NCI-H526 (cell line): ENCODE measurements around the gene ZFAND2A.

Experiments used
- DNase-seq, 2 experiments: peaks; one replicate each; lab custom pipeline; 2025; lab: John Stamatoyannopoulos, UW

ZFAND2A gene

DNA sequence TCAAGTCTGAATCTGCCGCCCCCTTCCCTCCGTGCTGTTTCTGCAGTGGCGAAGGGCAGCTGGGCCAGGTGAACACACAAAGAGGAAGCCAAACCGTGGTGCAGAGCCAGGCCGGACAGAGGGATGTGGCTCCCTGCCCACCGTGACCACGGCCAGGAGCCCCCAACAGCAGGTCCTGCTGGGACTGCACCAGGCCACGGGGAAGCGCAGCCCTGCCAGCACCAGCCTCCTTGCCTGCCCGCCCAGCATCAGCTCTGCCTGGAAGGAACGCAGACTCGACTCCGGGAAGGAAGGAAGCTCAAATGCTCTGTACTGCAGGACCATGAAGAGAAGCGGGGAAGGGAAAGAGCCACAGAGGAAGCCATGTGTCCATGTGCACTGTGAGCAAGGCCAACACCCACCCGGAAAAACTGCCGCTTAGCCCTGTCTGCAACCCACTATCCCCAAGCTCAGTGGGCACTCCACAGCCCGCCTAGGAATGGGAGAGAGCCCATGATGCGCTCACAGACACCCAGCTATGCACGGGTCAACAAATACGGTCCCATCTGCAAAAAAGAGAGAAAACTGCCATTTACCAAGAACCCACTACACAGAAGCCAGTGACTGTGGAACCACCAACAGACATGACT lies 53.1 kb downstream of the ZFAND2A start:
- no peak for DNase-seq

DNA sequence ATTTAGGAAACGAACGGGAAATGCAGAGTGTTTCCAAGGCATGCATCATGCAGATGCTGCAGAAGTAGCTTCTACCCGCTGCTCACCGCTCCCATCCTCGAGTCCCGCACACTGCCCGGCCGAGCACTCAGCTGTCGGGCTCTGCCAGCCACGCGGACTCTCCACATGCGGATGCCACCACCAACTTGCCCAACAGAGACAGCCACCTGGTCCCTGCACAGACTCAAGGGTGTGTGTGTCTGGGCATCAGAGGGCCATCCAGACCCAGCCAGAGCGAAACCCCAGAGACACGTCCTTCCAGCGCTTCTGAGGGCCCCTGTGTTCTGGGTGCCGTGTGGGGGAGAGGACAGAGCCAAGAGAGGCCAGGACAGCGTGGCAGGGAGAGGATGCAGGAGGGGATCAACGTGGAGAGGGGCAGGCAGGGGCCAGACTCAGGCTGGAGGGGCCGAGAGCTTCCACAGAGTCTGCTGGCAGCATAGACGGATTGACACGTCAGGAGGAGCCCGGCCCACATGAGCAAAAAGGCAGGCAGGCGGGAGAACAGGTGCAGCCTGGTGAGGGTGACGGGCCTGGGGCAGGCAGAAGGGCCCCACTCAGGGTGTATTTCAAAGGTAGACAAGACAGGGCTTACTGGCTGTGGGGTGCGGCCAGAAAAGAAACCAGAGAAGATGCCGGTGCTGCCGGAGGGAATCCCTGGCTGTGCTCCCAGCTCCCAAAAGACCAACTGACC lies 53.8 kb downstream of the ZFAND2A start:
- DNase-seq, result no peak

DNA sequence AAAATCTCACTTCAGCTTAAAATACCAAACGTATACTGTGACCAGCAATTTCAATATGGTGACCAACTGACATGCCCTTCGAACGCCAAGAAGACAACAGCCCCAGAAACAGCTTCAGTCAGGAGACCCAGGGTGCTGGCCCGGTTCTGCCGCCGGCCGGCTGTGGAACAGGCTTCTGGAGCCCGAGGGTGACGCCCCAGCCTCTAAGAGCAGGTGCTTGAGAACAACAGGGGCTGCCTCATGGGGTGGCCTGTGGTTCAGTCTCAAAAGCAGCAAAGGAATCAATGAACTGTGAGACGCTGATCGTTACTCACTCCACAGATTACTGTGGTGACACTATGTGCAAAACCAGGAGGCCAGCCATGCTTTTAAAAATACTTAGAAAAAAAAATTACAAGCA lies 54.8 kb downstream of the ZFAND2A start:
- DNase-seq, result no peak

DNA sequence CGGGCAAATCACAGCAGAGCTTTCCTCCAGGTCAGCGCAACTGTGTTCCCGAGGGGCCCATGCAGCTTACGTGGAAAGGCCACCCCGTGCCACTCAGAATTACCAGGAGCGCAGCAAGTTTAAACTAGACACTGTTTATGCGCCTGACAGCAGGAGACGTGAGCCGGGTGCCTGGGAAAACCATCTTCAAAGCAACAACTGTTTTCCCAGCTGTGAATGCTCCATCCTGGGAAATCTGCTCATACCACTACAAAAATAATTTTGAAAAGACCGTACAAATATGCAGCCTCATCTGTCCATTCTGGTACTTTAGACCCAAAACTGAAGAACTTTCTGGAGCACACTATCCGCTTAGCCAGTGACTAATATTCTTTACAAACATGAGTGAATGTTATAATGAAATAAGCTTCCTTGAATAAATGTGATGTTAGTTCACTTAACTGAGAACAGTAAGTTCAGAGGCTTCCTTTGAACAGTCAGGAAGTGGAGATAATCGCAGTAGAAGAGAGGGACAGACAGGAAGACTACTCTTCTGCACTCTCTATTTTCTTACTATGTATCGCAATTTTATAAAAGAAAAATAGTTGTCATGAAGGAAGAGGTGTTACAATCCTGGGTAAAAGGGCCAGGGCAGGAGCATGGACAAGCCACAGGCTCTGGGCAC lies 55.3 kb downstream of the ZFAND2A start:
- DNase-seq, result no peak

DNA sequence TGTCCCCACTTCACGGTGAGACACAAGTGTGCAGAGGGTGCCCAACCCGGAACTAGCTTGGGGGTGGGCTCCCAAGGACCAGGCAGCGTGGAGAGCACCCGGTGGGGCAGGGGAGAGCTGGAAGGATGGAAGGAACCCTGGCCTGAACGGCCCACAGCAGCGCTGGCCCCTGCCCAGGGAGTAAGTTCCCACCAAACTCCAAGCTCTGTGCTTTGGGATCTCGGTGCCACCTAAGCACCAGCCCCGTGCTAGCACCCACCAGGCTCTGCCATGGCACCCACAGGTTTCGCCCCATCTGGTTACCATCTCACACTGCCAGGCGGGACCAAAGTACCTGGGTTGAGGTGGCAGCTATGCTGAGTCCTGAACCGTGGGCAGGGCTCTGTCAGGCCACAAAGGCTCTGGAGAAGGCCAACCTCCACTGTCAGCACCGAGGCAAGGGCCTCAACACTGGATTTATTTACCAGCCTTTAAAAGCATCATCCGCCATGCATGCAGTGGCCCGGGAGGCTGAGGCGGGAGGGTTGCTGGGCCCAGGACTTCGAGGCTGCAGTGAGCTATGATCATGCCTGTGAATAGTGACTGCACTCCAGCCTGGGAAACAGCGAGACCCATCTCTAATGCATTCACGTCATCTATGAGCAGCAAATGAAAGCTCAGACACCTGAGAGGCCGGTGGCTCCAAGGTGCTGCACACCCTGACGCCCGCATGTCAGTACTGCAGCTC lies 56.0 kb downstream of the ZFAND2A start:
- DNase-seq, result no peak

DNA sequence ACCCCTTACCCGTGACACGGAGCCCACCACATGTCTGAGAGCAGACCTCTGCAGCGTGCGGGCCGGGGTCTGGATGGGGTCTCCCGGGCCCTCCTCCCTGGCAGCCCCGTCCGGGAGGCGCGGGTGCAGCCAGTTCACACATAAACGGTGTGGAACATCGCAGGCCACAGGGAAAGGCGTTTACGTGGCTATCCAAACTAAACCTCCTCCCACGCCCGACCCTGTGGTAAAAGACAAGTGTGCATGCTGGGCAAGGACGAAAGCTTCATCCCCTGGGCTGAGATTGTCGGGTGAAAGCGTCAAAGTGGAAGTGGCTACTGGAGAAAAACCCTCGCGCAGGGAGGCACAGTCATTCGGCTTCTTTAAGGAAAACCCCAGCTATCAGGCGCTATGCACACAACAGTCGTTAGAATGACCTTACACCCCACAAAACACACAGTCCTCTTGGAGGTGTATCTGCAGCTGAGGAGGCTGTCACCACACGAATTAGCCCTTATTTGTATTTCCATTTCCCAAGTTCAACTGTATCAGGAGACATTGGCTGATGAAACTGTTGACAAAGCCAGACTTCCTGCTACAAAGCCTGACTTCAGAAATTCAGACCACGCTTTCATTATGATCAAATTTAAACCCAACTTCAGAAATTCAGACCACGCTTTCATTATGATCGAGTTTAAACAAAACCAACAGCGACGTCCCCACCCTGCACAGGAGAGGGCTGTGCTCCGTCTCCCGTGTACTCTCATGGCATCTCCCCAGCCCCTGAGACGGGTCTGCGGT lies 56.8 kb downstream of the ZFAND2A start:
- no peak for DNase-seq
